ENCODE results near the gene CROCC.

Gene CROCC

DNA sequence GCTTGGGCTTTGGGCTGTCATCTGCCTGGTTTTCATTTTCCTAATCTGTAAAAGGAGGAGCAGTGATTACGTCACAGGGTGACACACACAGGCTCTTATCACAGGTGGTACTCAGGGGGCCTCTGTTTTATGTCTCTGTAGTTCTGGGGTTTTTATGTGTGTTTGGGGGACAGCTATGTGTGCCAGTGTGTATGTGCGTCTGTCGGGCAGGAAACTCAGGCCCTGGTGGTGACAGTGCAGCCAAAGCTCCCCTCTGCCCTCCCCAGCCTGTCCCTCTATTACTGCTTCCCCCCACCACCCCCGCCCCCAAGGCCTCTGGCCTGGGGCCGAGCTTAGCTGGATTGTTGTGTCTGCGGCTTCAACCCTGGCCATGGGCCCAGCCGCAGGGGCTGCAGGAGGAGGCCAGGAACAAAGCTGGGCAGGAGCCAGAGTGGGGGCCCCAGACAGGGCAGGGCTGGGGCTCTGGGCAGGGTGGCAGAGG, 45.4 kb downstream of the CROCC start:
- Histone ChIP-seq H3K9me3 (ENCODE audit: control insufficient read depth in 1 of 2, low read length in 2 of 2) (no peaks in the 10 kb centered on the region), H3K4me1 (ENCODE audit: control insufficient read depth in 1 of 2, insufficient read depth in 2 of 2, low read length in 2 of 2) (peaks cover 0 to 24% of the 10 kb centered on the region in 2 donors), H3K4me3 (ENCODE audit: low read depth in 1 of 2, low read length in 2 of 2) (no peak overlapping the region), H3K36me3 (ENCODE audit: control insufficient read depth in 1 of 2, insufficient read depth in 2 of 2, low read length in 2 of 2) (peaks cover 5 to 31% of the 10 kb centered on the region in 2 donors), H3K27ac (ENCODE audit: low read length) (no peak overlapping the region), H3K27me3 (ENCODE audit: low read depth, low read length) (no peaks in the 10 kb centered on the region)

DNA sequence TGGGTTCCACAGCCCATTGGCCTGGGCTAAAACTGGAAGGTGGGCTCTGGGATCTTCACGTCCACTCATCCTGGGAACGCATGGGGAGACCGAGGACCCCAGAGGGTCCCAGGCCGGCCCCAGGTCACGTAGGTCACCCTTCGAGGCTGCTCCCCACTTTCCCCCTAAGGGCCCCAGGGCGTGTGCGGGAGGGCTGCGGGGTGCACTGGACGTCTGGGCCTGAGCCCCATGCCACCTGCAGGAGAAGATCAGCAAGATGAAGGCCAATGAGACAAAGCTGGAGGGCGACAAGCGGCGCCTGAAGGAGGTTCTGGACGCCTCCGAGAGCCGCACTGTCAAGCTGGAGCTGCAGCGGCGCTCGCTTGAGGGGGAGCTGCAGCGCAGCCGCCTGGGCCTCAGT, 46.2 kb downstream of the CROCC start:
- Histone ChIP-seq H3K27ac (ENCODE audit: low read length) (no peak overlapping the region), H3K4me1 (ENCODE audit: control insufficient read depth in 1 of 2, insufficient read depth in 2 of 2, low read length in 2 of 2) (peaks cover 0 to 24% of the 10 kb centered on the region in 2 donors), H3K27me3 (ENCODE audit: low read depth, low read length) (no peaks in the 10 kb centered on the region), H3K36me3 (ENCODE audit: control insufficient read depth in 1 of 2, insufficient read depth in 2 of 2, low read length in 2 of 2) (peaks cover 5 to 31% of the 10 kb centered on the region in 2 donors), H3K9me3 (ENCODE audit: control insufficient read depth in 1 of 2, low read length in 2 of 2) (no peaks in the 10 kb centered on the region), H3K4me3 (ENCODE audit: low read depth in 1 of 2, low read length in 2 of 2) (no peak overlapping the region)

DNA sequence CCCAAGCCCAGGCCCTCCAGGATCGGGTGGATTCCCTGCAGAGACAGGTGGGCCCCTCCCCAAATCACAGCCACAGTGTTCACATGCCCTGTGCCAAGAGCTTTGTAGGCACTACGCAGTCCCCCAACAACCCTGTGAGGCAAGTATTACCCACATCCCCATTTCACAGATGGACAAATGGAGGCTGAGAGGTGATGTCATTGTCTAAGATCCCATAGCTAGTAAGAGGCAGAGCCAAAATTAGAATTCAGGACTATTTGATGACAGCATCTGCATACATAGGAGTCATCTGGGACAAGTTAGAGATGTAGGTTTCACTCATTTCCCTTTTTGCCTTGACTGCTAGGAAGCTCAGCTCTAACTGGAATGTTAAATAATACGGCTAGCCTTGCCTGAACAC, 46.6 kb downstream of the CROCC start:
- no peak overlapping the region for H3K4me3 ChIP-seq (ENCODE audit: low read depth in 1 of 2, low read length in 2 of 2)
- H3K27me3 ChIP-seq (ENCODE audit: low read depth, low read length), result no peaks in the 10 kb centered on the region
- H3K9me3 ChIP-seq (ENCODE audit: control insufficient read depth in 1 of 2, low read length in 2 of 2), result no peaks in the 10 kb centered on the region
- H3K27ac ChIP-seq (ENCODE audit: low read length), result no peak overlapping the region
- H3K4me1 ChIP-seq (ENCODE audit: control insufficient read depth in 1 of 2, insufficient read depth in 2 of 2, low read length in 2 of 2), result peaks cover 0 to 24% of the 10 kb centered on the region in 2 donors
- H3K36me3 ChIP-seq (ENCODE audit: control insufficient read depth in 1 of 2, insufficient read depth in 2 of 2, low read length in 2 of 2), result peaks cover 5 to 31% of the 10 kb centered on the region in 2 donors

DNA sequence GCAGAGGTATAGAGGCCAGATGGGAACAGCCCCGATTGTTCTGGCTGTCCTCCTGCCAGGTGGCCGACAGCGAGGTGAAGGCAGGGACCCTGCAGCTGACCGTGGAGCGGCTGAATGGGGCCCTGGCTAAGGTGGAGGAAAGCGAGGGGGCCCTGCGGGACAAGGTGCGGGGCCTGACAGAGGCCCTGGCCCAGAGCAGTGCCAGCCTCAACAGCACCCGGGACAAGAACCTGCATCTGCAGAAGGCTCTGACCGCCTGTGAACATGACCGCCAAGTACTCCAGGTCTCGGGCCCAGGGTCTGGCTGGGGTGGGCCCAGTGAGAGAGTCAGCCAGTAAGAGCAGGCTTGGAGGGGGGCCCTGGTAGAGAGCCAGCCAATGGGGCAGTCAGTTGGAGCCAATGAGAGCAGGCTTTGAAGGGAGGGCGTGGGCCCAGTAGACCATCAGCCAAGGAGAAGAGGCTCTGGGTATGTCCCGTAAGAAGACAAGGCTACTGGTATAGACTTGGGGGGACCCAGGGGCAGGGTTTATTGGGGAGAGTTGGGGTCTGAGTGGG, 47.4 kb downstream of the CROCC start:
- Histone ChIP-seq H3K4me3 (ENCODE audit: low read depth in 1 of 2, low read length in 2 of 2) (no peak overlapping the region), H3K9me3 (ENCODE audit: control insufficient read depth in 1 of 2, low read length in 2 of 2) (no peaks in the 10 kb centered on the region), H3K27me3 (ENCODE audit: low read depth, low read length) (no peaks in the 10 kb centered on the region), H3K36me3 (ENCODE audit: control insufficient read depth in 1 of 2, insufficient read depth in 2 of 2, low read length in 2 of 2) (peaks cover 5 to 31% of the 10 kb centered on the region in 2 donors), H3K27ac (ENCODE audit: low read length) (no peak overlapping the region), H3K4me1 (ENCODE audit: control insufficient read depth in 1 of 2, insufficient read depth in 2 of 2, low read length in 2 of 2) (peaks cover 0 to 24% of the 10 kb centered on the region in 2 donors)

DNA sequence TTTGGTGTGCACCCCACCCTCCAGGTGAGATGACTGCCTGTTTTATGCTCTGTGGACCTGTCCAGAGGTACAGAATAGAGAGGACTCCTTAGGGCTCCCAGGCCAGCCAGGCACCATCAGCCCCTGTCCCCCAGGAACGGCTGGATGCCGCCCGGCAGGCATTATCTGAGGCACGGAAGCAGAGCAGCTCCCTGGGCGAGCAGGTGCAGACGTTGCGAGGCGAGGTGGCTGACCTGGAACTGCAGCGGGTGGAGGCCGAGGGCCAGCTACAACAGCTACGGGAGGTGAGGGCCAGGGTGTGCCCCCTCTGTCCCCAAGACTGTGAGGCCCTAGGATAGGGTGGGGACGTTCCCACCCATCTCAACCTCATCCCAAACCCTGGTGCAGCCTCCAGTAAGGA, 47.9 kb downstream of the CROCC start:
- no peaks in the 10 kb centered on the region for H3K27me3 ChIP-seq (ENCODE audit: low read depth, low read length)
- H3K27ac ChIP-seq (ENCODE audit: low read length), result no peak overlapping the region
- H3K4me1 ChIP-seq (ENCODE audit: control insufficient read depth in 1 of 2, insufficient read depth in 2 of 2, low read length in 2 of 2), result peaks cover 0 to 24% of the 10 kb centered on the region in 2 donors
- peaks cover 5 to 31% of the 10 kb centered on the region in 2 donors for H3K36me3 ChIP-seq (ENCODE audit: control insufficient read depth in 1 of 2, insufficient read depth in 2 of 2, low read length in 2 of 2)
- H3K4me3 ChIP-seq (ENCODE audit: low read depth in 1 of 2, low read length in 2 of 2), result no peak overlapping the region
- no peaks in the 10 kb centered on the region for H3K9me3 ChIP-seq (ENCODE audit: control insufficient read depth in 1 of 2, low read length in 2 of 2)

DNA sequence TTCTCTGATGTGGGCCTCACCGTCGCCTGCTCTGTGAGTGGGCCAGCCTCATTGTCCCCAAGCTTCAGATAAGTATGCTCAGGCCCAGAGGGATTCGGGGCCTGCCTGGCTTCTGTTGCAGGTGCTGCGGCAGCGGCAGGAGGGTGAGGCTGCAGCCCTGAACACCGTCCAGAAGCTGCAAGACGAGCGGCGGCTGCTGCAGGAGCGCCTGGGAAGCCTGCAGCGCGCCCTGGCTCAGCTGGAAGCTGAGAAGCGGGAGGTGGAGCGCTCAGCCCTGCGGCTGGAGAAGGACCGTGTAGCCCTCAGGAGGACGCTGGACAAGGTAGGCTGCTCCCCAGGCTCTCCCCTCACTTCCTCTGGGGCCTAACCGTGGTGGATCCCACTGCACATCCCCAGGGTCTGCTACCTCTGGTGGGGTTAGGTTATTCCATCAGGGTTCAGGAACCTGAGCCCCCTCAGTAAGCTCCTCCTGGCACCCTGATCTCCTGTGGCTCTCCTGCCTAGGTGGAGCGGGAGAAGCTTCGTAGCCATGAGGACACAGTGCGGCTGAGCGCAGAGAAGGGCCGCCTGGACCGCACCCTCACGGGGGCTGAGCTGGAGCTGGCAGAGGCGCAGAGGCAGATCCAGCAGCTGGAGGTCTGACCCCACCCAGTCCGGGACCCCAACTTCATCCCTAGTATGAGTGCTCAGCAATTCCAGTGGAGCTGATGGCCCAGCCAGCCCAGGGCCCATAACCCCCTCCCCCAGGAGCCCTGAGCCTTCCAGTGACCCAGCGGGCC, 48.6 kb downstream of the CROCC start:
- Histone ChIP-seq H3K27me3 (ENCODE audit: low read depth, low read length) (no peaks in the 10 kb centered on the region), H3K27ac (ENCODE audit: low read length) (no peak overlapping the region), H3K36me3 (ENCODE audit: control insufficient read depth in 1 of 2, insufficient read depth in 2 of 2, low read length in 2 of 2) (peaks cover 5 to 30% of the 10 kb centered on the region in 2 donors), H3K4me3 (ENCODE audit: low read depth in 1 of 2, low read length in 2 of 2) (no peak overlapping the region), H3K4me1 (ENCODE audit: control insufficient read depth in 1 of 2, insufficient read depth in 2 of 2, low read length in 2 of 2) (peaks cover 0 to 24% of the 10 kb centered on the region in 2 donors), H3K9me3 (ENCODE audit: control insufficient read depth in 1 of 2, low read length in 2 of 2) (no peaks in the 10 kb centered on the region)

DNA sequence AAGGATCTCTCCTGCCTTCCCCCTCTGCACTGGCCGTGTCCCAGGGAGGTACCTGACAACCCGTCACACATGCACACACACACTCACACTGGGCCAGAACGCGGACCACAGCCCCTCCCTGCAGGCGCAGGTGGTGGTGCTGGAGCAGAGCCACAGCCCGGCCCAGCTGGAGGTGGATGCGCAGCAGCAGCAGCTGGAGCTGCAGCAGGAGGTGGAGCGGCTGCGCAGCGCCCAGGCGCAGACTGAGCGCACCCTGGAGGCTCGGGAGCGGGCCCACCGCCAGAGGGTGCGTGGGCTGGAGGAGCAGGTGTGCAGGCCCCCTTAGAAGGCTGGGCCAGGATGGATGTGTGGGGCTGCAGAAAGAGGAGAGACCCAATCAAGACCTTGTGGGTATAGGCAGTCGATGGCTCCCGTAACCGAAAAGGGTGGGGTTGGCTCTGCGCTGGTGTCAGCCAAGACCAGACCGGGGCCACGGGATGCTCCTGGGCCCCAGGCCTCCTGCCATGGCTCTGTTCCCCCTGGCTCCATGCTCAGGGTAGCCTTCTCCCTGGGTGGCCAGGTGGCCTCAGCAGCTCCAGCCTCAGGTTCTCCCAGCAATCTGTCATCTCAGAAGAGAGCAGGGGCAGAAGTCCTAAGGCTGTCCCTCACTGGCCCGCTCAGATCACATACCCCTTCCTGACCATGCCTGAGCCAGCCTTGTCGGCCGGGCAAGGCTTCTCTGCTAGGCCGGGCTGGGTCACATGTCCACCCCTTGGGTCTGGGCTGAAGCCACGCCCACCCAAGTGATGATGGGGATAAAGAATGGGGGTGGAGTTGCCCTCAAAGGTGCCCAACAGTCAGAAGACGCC, 49.8 kb downstream of the CROCC start:
- no peaks in the 10 kb centered on the region for H3K27me3 ChIP-seq (ENCODE audit: low read depth, low read length)
- peaks cover 0 to 24% of the 10 kb centered on the region in 2 donors for H3K4me1 ChIP-seq (ENCODE audit: control insufficient read depth in 1 of 2, insufficient read depth in 2 of 2, low read length in 2 of 2)
- no peaks in the 10 kb centered on the region for H3K9me3 ChIP-seq (ENCODE audit: control insufficient read depth in 1 of 2, low read length in 2 of 2)
- H3K4me3 ChIP-seq (ENCODE audit: low read depth in 1 of 2, low read length in 2 of 2), result no peak overlapping the region
- no peak overlapping the region for H3K27ac ChIP-seq (ENCODE audit: low read length)
- peaks cover 0 to 19% of the 10 kb centered on the region in 2 donors for H3K36me3 ChIP-seq (ENCODE audit: control insufficient read depth in 1 of 2, insufficient read depth in 2 of 2, low read length in 2 of 2)

DNA sequence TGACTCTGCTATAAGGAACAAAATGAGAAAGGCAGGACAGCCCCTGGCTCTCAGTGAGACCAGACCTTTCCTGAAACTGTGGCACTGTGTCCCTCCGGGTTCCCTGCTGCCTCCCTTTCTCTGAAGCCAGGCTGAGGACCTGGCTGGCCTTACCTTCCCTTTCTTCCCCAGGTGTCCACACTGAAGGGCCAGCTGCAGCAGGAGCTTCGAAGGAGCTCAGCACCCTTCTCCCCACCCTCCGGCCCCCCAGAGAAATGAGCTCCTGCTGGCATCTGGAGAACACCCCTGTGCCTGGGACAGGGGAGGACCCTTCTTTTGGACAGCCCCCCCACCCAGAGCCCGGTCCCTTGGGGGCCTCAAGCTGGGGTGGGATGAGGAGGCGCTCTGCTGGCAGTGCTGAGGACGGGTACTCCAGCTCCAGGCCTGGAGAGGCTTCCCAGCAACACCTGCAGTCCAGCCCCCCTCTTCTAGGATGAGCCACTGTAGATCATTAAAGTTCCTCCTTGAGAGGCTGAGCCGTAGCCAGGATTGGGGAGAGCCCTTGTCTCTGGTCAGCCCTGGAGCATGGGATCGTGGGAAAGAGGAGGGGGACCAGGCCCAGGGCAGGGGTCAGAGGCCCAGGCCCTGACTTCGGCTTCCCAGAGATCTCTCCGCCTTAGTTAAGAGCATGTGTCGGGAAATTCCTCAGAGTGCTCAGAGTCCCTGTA, 50.6 kb downstream of the CROCC start:
- peaks cover 0 to 19% of the 10 kb centered on the region in 2 donors for H3K36me3 ChIP-seq (ENCODE audit: control insufficient read depth in 1 of 2, insufficient read depth in 2 of 2, low read length in 2 of 2)

DNA sequence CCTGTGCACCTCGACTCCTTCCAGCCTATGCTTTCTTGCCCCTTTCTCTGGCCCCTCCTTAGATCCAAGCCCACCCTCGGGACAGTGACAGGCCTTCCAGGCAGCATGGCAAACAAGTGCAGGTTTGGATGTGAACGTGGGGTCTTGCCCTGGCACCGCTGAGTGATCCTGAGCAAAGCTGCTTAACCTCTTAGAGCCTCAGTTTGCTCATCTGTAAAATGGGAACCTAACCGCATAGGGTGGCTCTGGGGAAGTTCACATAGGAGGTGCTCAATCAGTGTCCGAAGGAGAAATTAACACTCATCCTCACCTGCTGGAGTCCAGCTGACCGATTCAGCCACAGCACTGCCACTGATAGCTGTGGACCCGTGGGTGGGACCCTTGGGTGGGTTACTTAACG, 51.5 kb downstream of the CROCC start:
- Histone ChIP-seq H3K27ac (ENCODE audit: low read length) (no peak overlapping the region), H3K4me3 (ENCODE audit: low read depth in 1 of 2, low read length in 2 of 2) (no peak overlapping the region), H3K9me3 (ENCODE audit: control insufficient read depth in 1 of 2, low read length in 2 of 2) (no peaks in the 10 kb centered on the region), H3K36me3 (ENCODE audit: control insufficient read depth in 1 of 2, insufficient read depth in 2 of 2, low read length in 2 of 2) (peaks cover 0 to 18% of the 10 kb centered on the region in 2 donors), H3K4me1 (ENCODE audit: control insufficient read depth in 1 of 2, insufficient read depth in 2 of 2, low read length in 2 of 2) (peaks cover 0 to 10% of the 10 kb centered on the region in 2 donors), H3K27me3 (ENCODE audit: low read depth, low read length) (no peaks in the 10 kb centered on the region)

More for the DNA sequence above, 50.6 kb downstream of the CROCC start:
- Histone ChIP-seq H3K9me3 (ENCODE audit: control insufficient read depth in 1 of 2, low read length in 2 of 2) (no peaks in the 10 kb centered on the region), H3K4me1 (ENCODE audit: control insufficient read depth in 1 of 2, insufficient read depth in 2 of 2, low read length in 2 of 2) (peaks cover 0 to 16% of the 10 kb centered on the region in 2 donors), H3K27ac (ENCODE audit: low read length) (no peak overlapping the region), H3K27me3 (ENCODE audit: low read depth, low read length) (no peaks in the 10 kb centered on the region), H3K4me3 (ENCODE audit: low read depth in 1 of 2, low read length in 2 of 2) (no peak overlapping the region)

DNA sequence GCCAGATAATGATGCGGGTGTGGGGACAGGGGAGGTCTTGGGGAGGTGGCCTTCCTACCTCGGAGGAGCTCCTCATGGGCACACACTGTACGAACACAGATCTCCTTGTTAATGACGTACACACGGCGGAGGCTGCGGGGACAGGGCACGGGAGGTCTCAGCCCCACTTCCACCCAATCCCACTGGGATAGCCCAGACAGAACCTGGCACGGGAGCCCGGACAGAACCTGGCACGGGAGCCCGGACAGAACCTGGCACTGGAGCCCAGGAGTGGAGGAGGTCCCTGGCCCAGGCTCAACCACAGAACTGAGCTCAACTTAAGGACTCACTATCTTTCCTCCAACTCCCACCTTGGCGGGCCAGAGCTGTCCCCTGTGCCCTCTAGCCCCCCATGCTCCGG, 53.5 kb downstream of the CROCC start:
- Histone ChIP-seq H3K9me3 (ENCODE audit: control insufficient read depth in 1 of 2, low read length in 2 of 2) (no peaks in the 10 kb centered on the region), H3K36me3 (ENCODE audit: control insufficient read depth in 1 of 2, insufficient read depth in 2 of 2, low read length in 2 of 2) (peaks cover 0 to 6% of the 10 kb centered on the region in 2 donors), H3K27ac (ENCODE audit: low read length) (no peak overlapping the region), H3K4me1 (ENCODE audit: control insufficient read depth in 1 of 2, insufficient read depth in 2 of 2, low read length in 2 of 2) (peaks cover 0 to 21% of the 10 kb centered on the region in 2 donors), H3K27me3 (ENCODE audit: low read depth, low read length) (no peaks in the 10 kb centered on the region), H3K4me3 (ENCODE audit: low read depth in 1 of 2, low read length in 2 of 2) (no peak overlapping the region)
